ENCODE data around the gene ARSG.

DNA sequence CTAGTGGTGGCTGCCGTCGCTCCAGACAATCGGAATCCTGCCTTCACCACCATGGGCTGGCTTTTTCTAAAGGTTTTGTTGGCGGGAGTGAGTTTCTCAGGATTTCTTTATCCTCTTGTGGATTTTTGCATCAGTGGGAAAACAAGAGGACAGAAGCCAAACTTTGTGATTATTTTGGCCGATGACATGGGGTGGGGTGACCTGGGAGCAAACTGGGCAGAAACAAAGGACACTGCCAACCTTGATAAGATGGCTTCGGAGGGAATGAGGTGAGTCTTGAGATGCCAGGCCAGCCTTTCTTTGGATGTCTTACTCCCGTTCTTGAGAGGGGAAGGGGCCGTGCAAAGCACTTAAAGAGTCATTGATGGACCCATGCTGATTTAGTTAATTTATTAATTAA lies 16.1 kb downstream of the ARSG start:
- TF ChIP-seq, protein P1, sequence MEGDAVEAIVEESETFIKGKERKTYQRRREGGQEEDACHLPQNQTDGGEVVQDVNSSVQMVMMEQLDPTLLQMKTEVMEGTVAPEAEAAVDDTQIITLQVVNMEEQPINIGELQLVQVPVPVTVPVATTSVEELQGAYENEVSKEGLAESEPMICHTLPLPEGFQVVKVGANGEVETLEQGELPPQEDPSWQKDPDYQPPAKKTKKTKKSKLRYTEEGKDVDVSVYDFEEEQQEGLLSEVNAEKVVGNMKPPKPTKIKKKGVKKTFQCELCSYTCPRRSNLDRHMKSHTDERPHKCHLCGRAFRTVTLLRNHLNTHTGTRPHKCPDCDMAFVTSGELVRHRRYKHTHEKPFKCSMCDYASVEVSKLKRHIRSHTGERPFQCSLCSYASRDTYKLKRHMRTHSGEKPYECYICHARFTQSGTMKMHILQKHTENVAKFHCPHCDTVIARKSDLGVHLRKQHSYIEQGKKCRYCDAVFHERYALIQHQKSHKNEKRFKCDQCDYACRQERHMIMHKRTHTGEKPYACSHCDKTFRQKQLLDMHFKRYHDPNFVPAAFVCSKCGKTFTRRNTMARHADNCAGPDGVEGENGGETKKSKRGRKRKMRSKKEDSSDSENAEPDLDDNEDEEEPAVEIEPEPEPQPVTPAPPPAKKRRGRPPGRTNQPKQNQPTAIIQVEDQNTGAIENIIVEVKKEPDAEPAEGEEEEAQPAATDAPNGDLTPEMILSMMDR (IDR thresholded peaks at IDR 0.05), result no peak
- TF ChIP-seq POLR2AphosphoS5 (IDR thresholded peaks at IDR 0.05), result no peak
- no peak for TF ChIP-seq EP300 (IDR thresholded peaks at IDR 0.05)

Measured in gastroesophageal sphincter (tissue), 3 donors.